GM21825 (cell line): ENCODE results near the gene KCNK13.
"Not testable (repeated sequence)": the region's sequence is repeated elsewhere in the genome, so short reads cannot be mapped to it uniquely, and the experiment has no call there.

Experiments
- ATAC-seq: cut with Tn5 transposase; IDR thresholded peaks from one replicate; pipeline ENCODE4 v1.9.1; 2021; ENCODE audit warnings: mild to moderate bottlenecking, moderate library complexity; ENCODE audit not compliant: unreplicated experiment

The KCNK13 gene

DNA sequence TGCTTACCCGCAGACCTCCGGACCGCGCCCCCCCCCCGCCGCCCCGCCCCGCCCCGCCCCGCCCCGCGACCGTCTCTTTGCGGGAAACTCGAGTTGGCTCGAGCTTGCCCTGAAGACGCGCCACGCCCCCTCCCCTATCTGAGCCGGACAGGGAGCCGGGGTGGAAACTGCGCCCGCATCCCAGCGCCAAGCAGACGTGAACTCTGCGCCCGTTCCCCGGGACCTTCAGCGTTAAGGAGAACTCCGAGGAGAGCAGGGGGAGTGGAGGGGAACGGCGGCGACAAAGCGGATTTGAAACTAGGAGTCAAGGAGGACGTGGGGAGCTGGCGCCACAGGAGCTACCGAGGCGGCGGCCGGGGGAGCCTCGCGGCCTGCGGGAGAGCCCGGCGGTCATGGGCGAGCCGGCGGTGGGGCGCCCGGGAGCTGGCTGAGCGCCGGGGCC lies at the start of gene KCNK13:
Gene KCNK13, plus strand, starts transcription at position 310 of the 442 bp plus-strand sequence. CDS start 212 bp downstream, outside the sequence.
- ATAC-seq: no peak

- ATAC-seq: no peak
Measured at GRCh38 chr14:90017371-90017770, 44.4 kb upstream of the KCNK13 start.

DNA sequence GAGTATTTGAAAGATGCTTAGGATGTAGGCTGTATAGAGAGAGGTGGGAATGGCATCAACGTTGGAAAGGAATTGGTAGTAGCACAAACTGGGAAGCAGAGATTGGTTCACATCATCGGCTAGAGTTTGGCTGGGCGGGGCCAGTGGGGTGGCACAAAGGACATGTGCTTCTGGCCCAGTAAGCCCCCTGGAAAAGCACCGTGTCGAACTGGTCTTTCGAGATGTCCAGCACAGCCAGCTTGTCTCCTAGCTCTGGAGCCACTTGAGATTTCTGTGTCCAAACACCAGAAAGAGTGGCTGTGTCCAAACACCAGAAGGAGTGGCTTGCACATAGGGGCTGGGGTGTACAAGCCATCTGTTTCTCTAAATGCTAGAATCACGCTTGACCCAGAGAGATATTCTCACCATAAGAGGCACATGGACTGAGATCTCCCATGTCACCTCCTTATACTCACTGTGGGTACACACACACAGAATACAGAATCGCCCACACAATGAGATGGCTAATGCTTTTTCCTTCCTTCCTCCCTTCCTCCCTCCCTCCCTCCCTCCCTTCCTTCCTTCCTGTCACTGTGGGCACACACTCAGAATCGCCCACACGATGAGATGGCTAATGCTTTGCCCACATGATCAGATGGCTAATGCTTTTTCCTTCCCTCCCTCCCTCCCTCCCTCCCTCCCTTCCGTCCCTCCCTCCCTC lies 41.8 kb upstream of the KCNK13 start:
- no peak for ATAC-seq

DNA sequence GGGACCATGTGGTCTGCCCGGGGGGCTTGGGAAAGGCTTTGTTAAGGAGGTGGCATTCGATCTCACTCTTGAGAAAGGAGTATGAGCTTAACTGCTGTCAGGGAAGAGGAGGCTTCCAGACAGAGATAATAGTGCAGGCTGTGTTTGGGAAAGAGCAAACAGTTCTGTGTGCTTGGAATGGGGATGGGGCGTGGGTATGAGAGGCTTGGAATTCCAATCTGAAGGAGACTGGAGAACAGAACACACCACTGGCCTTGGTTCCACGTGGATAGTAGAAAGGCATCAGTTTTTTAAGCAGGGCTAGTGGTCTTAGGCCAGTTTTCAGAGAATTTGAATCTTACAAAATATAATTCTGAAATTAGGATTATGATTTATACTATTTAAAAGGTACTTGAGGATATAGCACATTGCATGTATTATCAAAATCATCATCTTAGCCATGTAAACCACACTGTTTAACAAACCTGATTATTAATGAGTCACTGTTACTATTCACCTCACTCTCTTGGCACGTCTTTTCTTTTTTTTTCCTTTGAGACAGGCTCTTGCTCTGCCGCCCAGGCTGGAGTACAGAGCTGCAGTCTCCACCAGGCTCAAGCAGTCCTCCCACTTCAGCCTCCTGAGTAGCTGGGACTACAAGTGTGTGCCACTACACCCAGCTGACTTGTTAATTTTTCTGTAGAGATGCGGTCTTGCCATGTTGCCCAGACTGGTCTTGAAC lies 38.5 kb upstream of the KCNK13 start:
- ATAC-seq: no peak

- no peak for ATAC-seq
Measured at GRCh38 chr14:90024910-90025309, 36.9 kb upstream of the KCNK13 start.

GRCh38 chr14:90026608-90027007 lies 35.2 kb upstream of the KCNK13 start:
- ATAC-seq: not testable (repeated sequence)

- no peak for ATAC-seq
Measured at GRCh38 chr14:90027842-90028241, 34.0 kb upstream of the KCNK13 start.

DNA sequence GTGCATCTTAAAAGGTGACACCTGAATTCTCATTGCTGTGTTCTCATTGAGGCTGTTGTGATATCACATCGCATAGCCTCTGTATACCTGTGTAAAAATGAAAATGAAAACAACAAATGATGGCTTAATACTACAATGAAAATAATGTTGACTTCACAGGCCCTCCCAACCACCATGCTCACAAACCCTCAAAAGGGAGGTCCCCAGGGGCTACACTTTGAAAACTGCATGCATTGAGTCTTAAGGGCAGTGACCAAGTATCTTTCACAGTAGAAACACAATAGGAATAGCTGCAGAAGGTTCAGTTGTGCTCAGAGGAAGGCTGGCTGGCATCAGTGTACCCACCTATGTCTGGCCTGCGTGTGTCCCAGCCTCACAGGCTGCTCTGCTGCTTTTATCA lies 27.6 kb upstream of the KCNK13 start:
- ATAC-seq: no peak

DNA sequence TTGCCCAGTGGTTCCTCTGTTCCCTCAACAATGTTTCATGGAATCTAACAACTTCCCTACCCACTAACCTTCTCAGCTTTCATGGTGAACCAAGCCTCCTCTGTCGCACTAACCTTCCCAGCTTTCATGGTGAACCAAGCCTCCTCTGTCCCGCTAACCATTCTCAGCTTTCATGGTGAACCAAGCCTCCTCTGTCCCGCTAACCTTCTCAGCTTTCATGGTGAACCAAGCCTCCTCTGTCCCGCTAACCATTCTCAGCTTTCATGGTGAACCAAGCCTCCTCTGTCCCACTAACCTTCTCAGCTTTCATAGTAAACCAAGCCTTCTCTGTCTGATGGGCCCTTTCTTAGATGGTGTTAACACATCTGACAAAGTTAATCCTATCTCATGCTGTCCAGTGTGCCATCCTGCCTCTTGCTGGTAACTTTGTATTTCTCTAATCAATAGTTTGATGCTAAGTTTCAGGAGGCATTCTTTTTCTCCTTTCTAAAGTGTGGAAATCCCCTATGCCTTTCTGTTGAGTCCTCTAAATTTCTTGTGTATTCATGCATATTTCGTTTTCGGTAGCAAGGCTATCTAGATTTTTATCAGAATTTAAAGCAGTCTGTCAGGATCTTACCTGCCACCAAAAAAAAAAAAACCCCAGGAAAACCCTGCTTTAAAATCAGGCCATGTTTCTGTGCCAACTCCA lies 26.8 kb upstream of the KCNK13 start:
- ATAC-seq: no peak

DNA sequence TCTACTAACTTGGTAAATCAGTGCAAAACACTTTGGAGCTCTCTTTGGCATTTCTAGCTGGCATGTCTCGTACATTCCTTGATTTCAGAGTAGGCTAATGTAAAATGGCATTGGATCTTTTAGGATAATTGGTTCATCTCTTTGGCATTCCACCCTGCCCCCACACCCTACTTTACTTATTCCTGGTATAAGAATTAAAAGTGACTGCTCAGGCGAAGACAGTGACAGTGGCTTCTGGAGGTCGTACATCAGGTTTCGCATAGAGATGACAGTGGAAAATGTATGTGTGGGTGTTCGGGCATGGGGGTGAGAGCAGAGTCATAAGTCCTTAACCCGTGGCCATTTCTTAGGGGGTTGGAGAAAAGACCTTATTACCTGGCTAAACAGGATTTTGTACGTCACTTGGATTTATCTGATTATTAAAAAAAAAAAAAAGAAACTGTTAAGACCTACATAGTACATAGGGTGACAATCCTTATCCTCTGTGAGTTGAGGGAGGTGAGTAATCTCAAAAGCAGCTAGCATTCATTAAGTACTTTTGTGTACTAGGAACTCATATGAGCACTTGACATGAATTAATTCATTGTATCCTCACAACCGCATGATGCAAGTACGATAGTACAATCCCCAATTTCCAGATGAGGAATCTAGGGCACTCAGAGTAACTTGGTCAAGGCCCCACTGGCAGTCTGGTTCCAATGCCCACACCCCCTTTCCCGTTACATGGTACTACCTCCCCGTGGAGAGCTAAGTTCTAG lies 22.4 kb upstream of the KCNK13 start:
- ATAC-seq: no peak

GRCh38 chr14:90040411-90040810 lies 21.4 kb upstream of the KCNK13 start:
- ATAC-seq: no peak

- ATAC-seq: no peak
Measured at GRCh38 chr14:90042496-90043252, 19.1 kb upstream of the KCNK13 start.

DNA sequence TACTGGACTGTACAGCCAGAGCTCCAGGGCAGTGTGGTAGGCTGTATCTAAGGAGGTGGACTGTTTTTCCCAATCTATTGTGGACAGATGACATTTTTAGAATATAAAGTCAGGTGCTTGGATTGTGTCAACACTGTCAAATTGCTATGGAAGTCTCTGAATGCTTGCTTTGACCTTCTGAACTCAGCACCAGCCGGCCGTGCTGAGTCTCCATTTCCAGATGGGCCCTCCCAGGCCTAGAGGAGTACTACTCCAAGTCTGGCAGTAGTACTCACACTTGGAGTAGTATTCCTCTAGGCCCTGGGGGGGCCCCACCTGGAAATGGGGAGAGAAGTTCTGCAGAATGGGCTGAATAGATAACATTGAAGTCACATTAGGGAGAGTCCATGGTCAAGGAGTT lies 16.2 kb upstream of the KCNK13 start:
- no peak for ATAC-seq

DNA sequence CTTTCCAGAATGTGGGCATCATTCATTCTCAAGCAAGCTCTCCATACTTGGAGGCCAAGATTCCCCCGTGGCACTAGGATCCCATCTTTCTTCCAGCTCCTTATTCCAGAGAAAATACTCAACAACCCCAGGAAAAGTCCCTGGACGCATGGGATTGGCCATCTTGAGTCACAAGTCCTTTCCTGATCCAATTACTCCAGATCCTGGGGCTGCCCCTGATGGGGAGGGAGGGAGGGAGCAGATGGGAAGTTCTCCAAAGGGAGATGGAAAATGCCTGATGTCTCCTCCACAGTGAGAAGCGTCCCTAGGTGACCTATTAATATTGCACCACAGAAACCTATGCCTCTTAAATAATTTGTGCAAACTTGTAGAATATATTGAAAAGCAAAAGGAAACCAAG lies 12.4 kb upstream of the KCNK13 start:
- no peak for ATAC-seq

- no peak for ATAC-seq
Measured at GRCh38 chr14:90050271-90050670, 11.5 kb upstream of the KCNK13 start.

- ATAC-seq: no peak
Measured at GRCh38 chr14:90053044-90053443, 8.8 kb upstream of the KCNK13 start.

DNA sequence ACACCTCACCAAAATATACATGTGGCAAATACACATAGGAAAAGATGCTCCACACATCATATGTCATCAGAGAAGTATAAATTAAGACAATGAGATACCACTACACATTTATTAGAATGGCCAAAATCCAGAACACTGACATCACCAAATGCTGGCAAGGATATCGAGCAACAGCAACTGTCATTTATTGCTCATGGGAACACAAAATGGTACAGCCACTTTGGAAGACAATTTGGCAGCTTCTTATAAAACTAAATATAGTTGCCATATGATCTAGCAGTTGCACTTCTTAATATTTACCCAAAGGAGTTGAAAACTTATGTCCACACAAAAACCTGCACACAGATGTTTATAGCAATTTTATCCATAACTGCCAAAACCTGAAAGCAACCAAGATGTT lies 7.0 kb upstream of the KCNK13 start:
- ATAC-seq: no peak

GRCh38 chr14:90056826-90057225 lies 5.0 kb upstream of the KCNK13 start:
- ATAC-seq: no peak

DNA sequence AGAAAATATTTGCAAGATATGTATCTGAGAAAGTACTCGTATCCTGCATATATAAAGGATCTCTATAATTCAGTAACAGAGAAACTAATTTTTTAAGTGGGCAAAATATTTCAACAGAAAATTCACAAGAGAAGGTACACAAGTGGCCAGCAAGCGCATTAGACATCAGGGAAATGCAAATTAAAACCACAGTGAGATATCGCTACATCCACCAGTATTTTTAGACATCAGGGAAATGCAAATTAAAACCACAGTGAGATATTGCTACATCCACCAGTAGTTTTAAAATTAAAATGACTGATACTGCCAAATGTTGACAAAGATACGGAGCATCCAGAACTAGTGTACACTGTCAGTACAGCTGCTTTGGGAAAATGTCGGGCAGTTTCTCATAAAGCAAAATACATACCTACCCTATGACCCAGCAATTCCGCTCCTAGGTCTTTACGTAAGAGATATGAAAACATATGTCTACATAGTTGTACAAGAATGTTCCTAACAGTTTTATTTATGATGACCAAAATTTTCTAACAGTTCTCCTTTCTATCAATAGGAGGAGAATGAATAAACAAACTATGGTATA lies 2.8 kb upstream of the KCNK13 start:
- no peak for ATAC-seq
